ENCODE measurements around the gene MPPED1.

GRCh38 chr22:43544289-43544673, 132.5 kb downstream of the MPPED1 start:
- TF ChIP-seq EP300 (IDR thresholded peaks at IDR 0.05; ENCODE audit: low read depth in 2 of 2, low read length in 2 of 2) = no peak
- TF ChIP-seq EP300 (CRISPR knock-in tag; IDR thresholded peaks at IDR 0.05; ENCODE audit: borderline replicate concordance) = no peak
- TF ChIP-seq ZBTB20 (CRISPR knock-in tag; IDR thresholded peaks at IDR 0.05; ENCODE audit: borderline replicate concordance, low read depth) = no peak
- TF ChIP-seq POLR2A (IDR thresholded peaks at IDR 0.05; ENCODE audit: insufficient read depth in 1 of 2, low read depth in 2 of 2, low read length in 2 of 2) = no peak
- TF ChIP-seq TOE1 (CRISPR knock-in tag; IDR thresholded peaks at IDR 0.05) = no peak
- TF ChIP-seq ZBTB49 (CRISPR knock-in tag; IDR thresholded peaks at IDR 0.05; ENCODE audit: borderline replicate concordance) = no peak
- TF ChIP-seq SRSF1 (optimal IDR thresholded peaks at IDR 0.05; ENCODE audit: low read depth, low read length) = no peak
- no peak for TF ChIP-seq MYPOP (CRISPR knock-in tag; IDR thresholded peaks at IDR 0.05)
- no peak for TF ChIP-seq MAX (IDR thresholded peaks at IDR 0.05)
- no peak for TF ChIP-seq EZH2 (conservative IDR thresholded peaks at IDR 0.05; ENCODE audit: low read depth, low read length)
- TF ChIP-seq, protein P1, sequence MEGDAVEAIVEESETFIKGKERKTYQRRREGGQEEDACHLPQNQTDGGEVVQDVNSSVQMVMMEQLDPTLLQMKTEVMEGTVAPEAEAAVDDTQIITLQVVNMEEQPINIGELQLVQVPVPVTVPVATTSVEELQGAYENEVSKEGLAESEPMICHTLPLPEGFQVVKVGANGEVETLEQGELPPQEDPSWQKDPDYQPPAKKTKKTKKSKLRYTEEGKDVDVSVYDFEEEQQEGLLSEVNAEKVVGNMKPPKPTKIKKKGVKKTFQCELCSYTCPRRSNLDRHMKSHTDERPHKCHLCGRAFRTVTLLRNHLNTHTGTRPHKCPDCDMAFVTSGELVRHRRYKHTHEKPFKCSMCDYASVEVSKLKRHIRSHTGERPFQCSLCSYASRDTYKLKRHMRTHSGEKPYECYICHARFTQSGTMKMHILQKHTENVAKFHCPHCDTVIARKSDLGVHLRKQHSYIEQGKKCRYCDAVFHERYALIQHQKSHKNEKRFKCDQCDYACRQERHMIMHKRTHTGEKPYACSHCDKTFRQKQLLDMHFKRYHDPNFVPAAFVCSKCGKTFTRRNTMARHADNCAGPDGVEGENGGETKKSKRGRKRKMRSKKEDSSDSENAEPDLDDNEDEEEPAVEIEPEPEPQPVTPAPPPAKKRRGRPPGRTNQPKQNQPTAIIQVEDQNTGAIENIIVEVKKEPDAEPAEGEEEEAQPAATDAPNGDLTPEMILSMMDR (CRISPR knock-in tag; IDR thresholded peaks at IDR 0.05) = no peak
- TF ChIP-seq ZBTB26 (CRISPR knock-in tag; IDR thresholded peaks at IDR 0.05; ENCODE audit: borderline replicate concordance) = no peak
- TF ChIP-seq POLR2AphosphoS5 (IDR thresholded peaks at IDR 0.05; ENCODE audit: low read depth, low read length) = no peak
- TF ChIP-seq, protein P2, sequence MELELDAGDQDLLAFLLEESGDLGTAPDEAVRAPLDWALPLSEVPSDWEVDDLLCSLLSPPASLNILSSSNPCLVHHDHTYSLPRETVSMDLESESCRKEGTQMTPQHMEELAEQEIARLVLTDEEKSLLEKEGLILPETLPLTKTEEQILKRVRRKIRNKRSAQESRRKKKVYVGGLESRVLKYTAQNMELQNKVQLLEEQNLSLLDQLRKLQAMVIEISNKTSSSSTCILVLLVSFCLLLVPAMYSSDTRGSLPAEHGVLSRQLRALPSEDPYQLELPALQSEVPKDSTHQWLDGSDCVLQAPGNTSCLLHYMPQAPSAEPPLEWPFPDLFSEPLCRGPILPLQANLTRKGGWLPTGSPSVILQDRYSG (CRISPR knock-in tag; IDR thresholded peaks at IDR 0.05) = no peak
